Neuronal stem cell (in vitro differentiated cells): ENCODE results near the gene UBE2C.

Source experiments
- DNase-seq: peaks from one replicate; pipeline ENCODE4 v3.0.0-alpha.2; 2013; ENCODE audit warnings: low spot score
- H2AFZ ChIP-seq: one replicate; pipeline ENCODE4 v1.6.1; 2013; ENCODE audit warnings: mild to moderate bottlenecking, low read length, inconsistent platforms
- H2AK5ac ChIP-seq: 2 replicates; pipeline ENCODE4 v1.6.1; 2013; ENCODE audit warnings: low read depth, mild to moderate bottlenecking, inconsistent platforms, low read length, moderate library complexity, mixed read lengths
- H2BK120ac ChIP-seq: 2 replicates; pipeline ENCODE4 v1.6.1; 2013; ENCODE audit warnings: low read depth, mild to moderate bottlenecking, inconsistent platforms, low read length, moderate library complexity, mixed read lengths
- H2BK12ac ChIP-seq: one replicate; pipeline ENCODE4 v1.6.1; 2013; ENCODE audit warnings: low read length, inconsistent platforms
- H2BK15ac ChIP-seq: 2 replicates; pipeline ENCODE4 v1.6.1; 2013; ENCODE audit warnings: mild to moderate bottlenecking, low read length, inconsistent platforms, mixed read lengths
- H2BK5ac ChIP-seq: one replicate; pipeline ENCODE4 v1.6.1; 2013; ENCODE audit warnings: inconsistent platforms, mild to moderate bottlenecking, low read length, moderate library complexity
- H3K14ac ChIP-seq: one replicate; pipeline ENCODE4 v1.6.1; 2013; ENCODE audit warnings: low read length, inconsistent platforms
- H3K18ac ChIP-seq: 2 replicates; pipeline ENCODE4 v1.6.1; 2013; ENCODE audit warnings: low read length, inconsistent platforms
- H3K23ac ChIP-seq: 2 replicates; pipeline ENCODE4 v1.6.1; 2013; ENCODE audit warnings: low read depth, mild to moderate bottlenecking, mixed read lengths, low read length, inconsistent platforms; ENCODE audit not compliant: poor library complexity
- H3K27ac ChIP-seq: replicated peaks from 3 replicates; pipeline ENCODE4 v1.5.1; 2013; ENCODE audit warnings: low read length, inconsistent platforms
- H3K27me3 ChIP-seq, 3 experiments: 2 replicates each; pipeline ENCODE4 v1.6.1; 2013; ENCODE audit warnings: low read length in 3 of 3, mild to moderate bottlenecking in 2 of 3, inconsistent platforms in 1 of 3, low read depth in 1 of 3, mixed read lengths in 1 of 3, moderate library complexity in 1 of 3; ENCODE audit not compliant: control insufficient read depth in 3 of 3, insufficient read depth in 3 of 3
- H3K36me3 ChIP-seq, 2 donors: replicated peaks in 1 of 2; 2 replicates each; pipeline ENCODE4 v1.6.1; 2013; ENCODE audit warnings: low read length in 2 of 2; ENCODE audit not compliant: control insufficient read depth in 2 of 2, insufficient read depth in 2 of 2
- H3K4ac ChIP-seq: 2 replicates; pipeline ENCODE4 v1.6.1; 2013; ENCODE audit warnings: inconsistent platforms, mild to moderate bottlenecking, low read length, moderate library complexity
- H3K4me1 ChIP-seq, 2 donors: 1 replicate in 1 of 2; 2 replicates in 1 of 2; pipeline ENCODE4 v1.6.1; 2013; ENCODE audit warnings: low read length in 2 of 2, low read depth in 1 of 2; ENCODE audit not compliant: control insufficient read depth in 2 of 2, insufficient read depth in 1 of 2
- H3K4me2 ChIP-seq: one replicate; pipeline ENCODE4 v1.6.1; 2013; ENCODE audit warnings: mild to moderate bottlenecking, low read length, inconsistent platforms; ENCODE audit not compliant: insufficient read depth, poor library complexity, severe bottlenecking
- H3K4me3 ChIP-seq, 2 donors: 2 replicates each; pipeline ENCODE4 v1.5.1; 2013; ENCODE audit warnings: low read length in 2 of 2, mild to moderate bottlenecking in 2 of 2, inconsistent platforms in 1 of 2, moderate library complexity in 1 of 2
- H3K79me1 ChIP-seq: one replicate; pipeline ENCODE4 v1.6.1; 2013; ENCODE audit warnings: low read depth, mild to moderate bottlenecking, inconsistent platforms, low read length, moderate library complexity
- H3K9ac ChIP-seq: one replicate; pipeline ENCODE4 v1.6.1; 2013; ENCODE audit warnings: mild to moderate bottlenecking, low read depth, low read length, inconsistent platforms; ENCODE audit not compliant: poor library complexity
- H3K9me3 ChIP-seq, 2 donors: replicated peaks in 1 of 2; 2 replicates each; pipeline versions ENCODE3 to v1.6.1; 2013; ENCODE audit warnings: low read length in 2 of 2, mild to moderate bottlenecking in 2 of 2, inconsistent platforms in 1 of 2, low read depth in 1 of 2, mixed read lengths in 1 of 2, moderate library complexity in 1 of 2; ENCODE audit not compliant: control insufficient read depth in 2 of 2, insufficient read depth in 1 of 2
- H4K8ac ChIP-seq: one replicate; pipeline ENCODE4 v1.6.1; 2013; ENCODE audit warnings: low read depth, mild to moderate bottlenecking, inconsistent platforms, low read length, moderate library complexity
- H4K91ac ChIP-seq: one replicate; pipeline ENCODE4 v1.6.1; 2013; ENCODE audit warnings: low read length, low read depth, mild to moderate bottlenecking, inconsistent platforms; ENCODE audit not compliant: poor library complexity
- WGBS, 2 donors: extraction: QIAGEN DNeasy Blood & Tissue Kit; methylation state at CpG; one replicate each; pipeline ENCODE4 v1.1.7; 2013; ENCODE audit warnings: missing lambda C conversion rate in 2 of 2, mixed read lengths in 1 of 2; ENCODE audit not compliant: insufficient read length in 2 of 2, insufficient replicate concordance in 1 of 2; ENCODE audit errors: extremely low coverage in 2 of 2; 5-methylcytosine and 5-hydroxymethylcytosine counted together

The UBE2C gene

DNA sequence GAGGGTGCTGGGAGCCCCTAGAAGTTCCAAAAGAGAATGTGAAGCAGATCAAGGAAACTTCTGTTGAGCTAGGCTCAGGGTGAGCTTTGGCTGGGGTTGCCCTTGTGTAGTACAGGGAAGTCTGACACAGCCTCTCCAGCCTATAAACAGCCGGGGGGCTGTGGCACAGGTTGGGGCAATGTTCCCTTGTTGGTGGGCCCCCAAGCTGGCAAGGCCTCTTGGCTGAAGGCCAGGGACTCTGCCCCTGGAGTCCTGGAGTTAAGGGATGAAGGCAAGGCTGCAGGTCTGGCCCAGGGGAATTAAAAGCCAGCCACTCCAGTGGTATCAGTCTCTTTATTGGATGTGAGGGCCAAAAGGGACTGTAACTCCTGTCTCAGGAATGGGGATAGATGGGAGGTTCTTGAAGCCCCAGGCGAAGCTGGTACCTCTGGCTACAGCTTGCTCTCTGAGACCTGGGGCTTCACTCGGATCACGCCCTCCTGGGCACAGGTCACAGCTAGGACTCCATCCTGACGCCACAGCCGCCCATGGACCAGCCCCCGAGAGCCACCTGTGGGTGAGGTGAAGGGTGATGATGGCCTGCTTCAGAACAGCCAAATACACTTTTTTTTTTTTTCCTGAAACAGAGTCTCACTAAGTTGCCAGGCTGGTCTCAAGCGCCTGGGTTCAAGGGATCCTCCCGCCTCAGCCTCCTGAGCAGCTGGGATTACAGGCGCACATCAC, 29.1 kb downstream of the UBE2C start:
- DNase-seq = no peak
- no peak overlapping the region for H3K14ac ChIP-seq
- H2BK12ac ChIP-seq = no peak overlapping the region
- H3K4ac ChIP-seq = no peak overlapping the region
- H3K4me1 ChIP-seq = no peaks in the 10 kb centered on the region
- H4K91ac ChIP-seq = no peak overlapping the region
- no CpG with 5 or more reads among the region's 10 CpGs for WGBS, 2 donors
- no peak overlapping the region for H3K4me3 ChIP-seq
- H3K79me1 ChIP-seq = no peaks in the 10 kb centered on the region
- H3K4me2 ChIP-seq = no peak overlapping the region
- H2AFZ ChIP-seq = no peak overlapping the region
- no peak overlapping the region for H2AK5ac ChIP-seq
- no peak overlapping the region for H2BK15ac ChIP-seq
- no peaks in the 10 kb centered on the region for H3K27me3 ChIP-seq
- no peak overlapping the region for H3K23ac ChIP-seq
- no peaks in the 10 kb centered on the region for H3K9me3 ChIP-seq
- no peak overlapping the region for H3K18ac ChIP-seq
- H2BK5ac ChIP-seq = no peak overlapping the region
- no peak overlapping the region for H2BK120ac ChIP-seq
- H3K9ac ChIP-seq = no peak overlapping the region
- no peak overlapping the region for H4K8ac ChIP-seq
- no peak overlapping the region for H3K27ac ChIP-seq
- H3K36me3 ChIP-seq = peaks cover 18 to 71% of the 10 kb centered on the region in 2 donors

DNA sequence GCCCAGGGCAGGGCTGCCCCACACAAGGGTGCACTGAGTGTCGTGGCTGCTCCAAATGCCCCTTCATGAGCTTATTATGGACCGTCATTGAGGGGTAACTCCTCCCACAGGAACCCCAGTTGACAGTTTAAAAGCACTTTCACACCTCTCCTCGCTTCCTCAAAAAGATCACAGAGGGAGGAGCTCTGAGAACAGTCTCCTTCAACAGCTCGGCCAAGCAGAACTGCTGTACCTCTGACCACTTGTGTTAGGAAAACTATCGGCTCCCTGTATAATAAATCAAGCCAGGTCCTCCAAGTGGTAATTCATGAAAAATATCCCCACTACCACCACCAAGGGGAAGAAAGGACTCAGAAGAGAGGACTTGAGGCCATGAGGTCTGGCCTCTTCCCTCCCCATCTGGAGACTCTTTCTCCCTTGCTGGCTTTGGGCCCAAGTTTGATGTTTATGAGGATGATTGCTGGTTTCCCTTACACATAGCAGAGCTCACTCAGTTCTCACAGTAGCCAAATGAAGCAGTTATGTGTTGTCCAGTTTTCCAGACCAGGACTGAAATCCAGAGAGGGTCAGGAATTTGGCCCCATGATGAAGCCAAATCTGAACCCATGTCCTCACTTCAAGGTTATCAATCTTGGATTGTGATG, 29.8 kb downstream of the UBE2C start:
- Histone ChIP-seq H3K4ac (no peak overlapping the region), H4K8ac (no peak overlapping the region), H3K27me3 (no peaks in the 10 kb centered on the region), H4K91ac (no peak overlapping the region), H3K9me3 (no peaks in the 10 kb centered on the region), H3K27ac (no peak overlapping the region), H2BK5ac (no peak overlapping the region), H3K9ac (no peak overlapping the region), H3K23ac (no peak overlapping the region), H3K36me3 (peaks cover 18 to 68% of the 10 kb centered on the region in 2 donors), H3K14ac (no peak overlapping the region), H3K4me2 (no peak overlapping the region), H2BK120ac (no peak overlapping the region), H3K4me3 (no peak overlapping the region), H2AK5ac (no peak overlapping the region), H2BK12ac (no peak overlapping the region), H2BK15ac (no peak overlapping the region), H3K18ac (no peak overlapping the region), H3K4me1 (no peaks in the 10 kb centered on the region), H2AFZ (no peak overlapping the region), H3K79me1 (no peaks in the 10 kb centered on the region)
- no peak for DNase-seq
- no CpG with 5 or more reads among the region's 5 CpGs for WGBS, 2 donors

DNA sequence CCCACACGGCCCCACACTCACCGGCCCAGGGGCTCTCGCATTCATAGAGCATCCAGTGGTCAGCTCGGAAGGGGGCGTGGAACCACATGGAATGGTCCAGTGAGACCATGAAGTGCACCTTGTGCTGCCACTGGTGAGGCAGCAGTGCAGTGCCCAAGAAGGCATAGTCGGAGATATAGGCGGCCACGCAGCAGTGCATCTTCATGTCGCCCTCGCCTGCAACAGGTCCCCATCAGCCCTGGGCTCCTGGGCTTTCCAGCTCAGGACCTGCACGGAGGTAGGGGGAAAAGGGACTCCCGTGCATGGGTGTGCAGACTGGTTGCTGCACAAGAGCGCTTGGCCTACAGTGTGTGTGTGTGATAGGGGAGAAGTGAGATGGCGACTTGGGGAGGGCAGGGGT, 31.1 kb downstream of the UBE2C start:
- Histone ChIP-seq H3K18ac (no peak overlapping the region), H4K91ac (no peak overlapping the region), H2AFZ (no peak overlapping the region), H3K4ac (no peak overlapping the region), H2BK12ac (no peak overlapping the region), H3K4me2 (no peak overlapping the region), H3K9me3 (no peaks in the 10 kb centered on the region), H3K27me3 (no peaks in the 10 kb centered on the region), H3K9ac (no peak overlapping the region), H2BK120ac (no peak overlapping the region), H2BK15ac (no peak overlapping the region), H2AK5ac (no peak overlapping the region), H3K27ac (no peak overlapping the region), H3K14ac (no peak overlapping the region), H3K36me3 (peaks cover 18 to 73% of the 10 kb centered on the region in 2 donors), H3K4me1 (no peaks in the 10 kb centered on the region), H3K23ac (no peak overlapping the region), H2BK5ac (no peak overlapping the region), H3K79me1 (no peaks in the 10 kb centered on the region), H3K4me3 (no peak overlapping the region), H4K8ac (no peak overlapping the region)
- no peak for DNase-seq
- whole genome bisulfite sequencing, 2 donors = no CpG with 5 or more reads among the region's 14 CpGs

DNA sequence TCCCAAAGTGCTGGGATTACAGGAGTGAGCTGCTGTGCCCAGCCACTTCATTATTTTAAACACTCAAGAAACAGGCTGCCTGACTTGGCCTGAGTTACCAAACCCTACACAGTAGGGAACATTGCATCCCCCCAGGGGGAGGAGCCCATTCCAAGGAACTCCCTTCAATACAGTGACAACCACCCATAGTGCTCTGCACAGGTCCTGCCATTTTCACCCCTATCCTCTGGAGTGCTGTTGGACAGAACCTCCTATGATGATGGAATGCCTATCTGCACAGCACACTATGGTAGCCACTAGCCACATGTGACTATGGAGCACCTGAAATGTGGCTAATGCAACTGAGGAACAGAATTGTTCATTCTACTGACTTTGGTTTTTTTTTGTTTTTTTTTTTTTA, 33.0 kb downstream of the UBE2C start:
- H3K27me3 ChIP-seq = no peaks in the 10 kb centered on the region
- H3K23ac ChIP-seq = no peak overlapping the region
- no peak overlapping the region for H2AFZ ChIP-seq
- no peaks in the 10 kb centered on the region for H3K9me3 ChIP-seq
- H2BK5ac ChIP-seq = no peak overlapping the region
- no peaks in the 10 kb centered on the region for H3K4me1 ChIP-seq
- H3K4me2 ChIP-seq = no peak overlapping the region
- H3K4ac ChIP-seq = no peak overlapping the region
- H4K8ac ChIP-seq = no peak overlapping the region
- no peak overlapping the region for H2BK15ac ChIP-seq
- H2BK120ac ChIP-seq = no peak overlapping the region
- no peak overlapping the region for H3K18ac ChIP-seq
- H3K14ac ChIP-seq = no peak overlapping the region
- peaks cover 18 to 73% of the 10 kb centered on the region in 2 donors for H3K36me3 ChIP-seq
- no peaks in the 10 kb centered on the region for H3K79me1 ChIP-seq
- H4K91ac ChIP-seq = no peak overlapping the region
- no peak overlapping the region for H2BK12ac ChIP-seq
- no peak overlapping the region for H3K4me3 ChIP-seq
- no peak overlapping the region for H3K9ac ChIP-seq
- no peak for DNase-seq
- H2AK5ac ChIP-seq = no peak overlapping the region
- no peak overlapping the region for H3K27ac ChIP-seq
